A673 (cell line): Measurements from ENCODE around the gene HADHA.

Experiments used
- CTCF ChIP-seq: fragments of 300-800, 200-600 bp; sonication (generic); conservative IDR thresholded peaks from 2 replicates; pipeline ENCODE4 v1.5.1; 2017; ENCODE audit warnings: low read depth, mild to moderate bottlenecking, antibody characterized with exemption, low read length, moderate library complexity, mixed read lengths
- EZH2 ChIP-seq: fragments of 200-600 bp; sonication (generic); IDR thresholded peaks from 2 replicates; pipeline ENCODE4 v1.6.1; 2017; ENCODE audit warnings: borderline replicate concordance, low read depth, mild to moderate bottlenecking, mixed read lengths, antibody characterized with exemption, low read length; ENCODE audit not compliant: poor library complexity, severe bottlenecking

- no peak for TF ChIP-seq CTCF
- TF ChIP-seq EZH2, result no peak
Observed at GRCh38 chr2:26269571-26270158, 25.2 kb upstream of the HADHA start.
